Right lobe of liver (tissue), 6 donors: ENCODE results near the gene ANKRD63. TPM values are rescaled to one million over a fixed set of nuclear protein-coding genes. Genes with fewer than 3 reads are reported as not detected.

Experiments used
- ATAC-seq, 4 donors: fragments of 200-7000 bp; cut with Tn5 transposase; one replicate each; pipeline ENCODE4 v1.9.1; 2020; ENCODE audit warnings: mild to moderate bottlenecking in 4 of 4, moderate library complexity in 4 of 4
- DNase-seq, 3 donors: peaks; one replicate each; pipeline ENCODE4 v3.0.0-alpha.2; 2020
- H3K27ac ChIP-seq, 3 donors: fragments of 200-600 bp; one replicate each; pipeline ENCODE4 v1.8.0; 2022
- H3K27me3 ChIP-seq, 2 donors: fragments of 200-600 bp; one replicate each; pipeline ENCODE4 v1.8.0; 2022
- H3K36me3 ChIP-seq, 4 donors: fragments of 200-600 bp; sonication (generic) in 1 of 4; one replicate each; pipeline versions ENCODE4 v1.5.1 to v1.8.0; 2017 to 2022; ENCODE audit warnings: control low read depth in 1 of 4
- H3K4me1 ChIP-seq, 4 donors: fragments of 200-600 bp; sonication (generic) in 1 of 4; one replicate each; pipeline versions ENCODE4 v1.5.1 to v1.8.0; 2017 to 2022; ENCODE audit warnings: control low read depth in 1 of 4
- H3K4me3 ChIP-seq, 3 donors: fragments of 200-600 bp; one replicate each; pipeline ENCODE4 v1.8.0; 2022
- H3K9me3 ChIP-seq, 4 donors: fragments of 200-600 bp; sonication (generic) in 1 of 4; one replicate each; pipeline versions ENCODE4 v1.5.1 to v1.8.0; 2017 to 2022; ENCODE audit warnings: control low read depth in 1 of 4
- CTCF ChIP-seq, 4 donors: fragments of 200-600 bp in 3 of 4; fragments of 450-650 bp in 1 of 4; IDR thresholded peaks; one replicate each; pipeline versions ENCODE4 v1.5.1 to v1.8.0; 2016 to 2022; ENCODE audit warnings: antibody characterized with exemption in 4 of 4, mild to moderate bottlenecking in 2 of 4
- POLR2A ChIP-seq: fragments of 450-650 bp; IDR thresholded peaks from one replicate; pipeline ENCODE4 v1.6.1; 2017; ENCODE audit warnings: antibody characterized with exemption, mild to moderate bottlenecking
- WGBS: methylation state at CpG from one replicate; pipeline ENCODE4 v1.1.6; 2018; ENCODE audit warnings: low coverage, low lambda C conversion rate; ENCODE audit not compliant: insufficient coverage; ENCODE audit errors: missing lambda C conversion rate; 5-methylcytosine and 5-hydroxymethylcytosine counted together
- intact Hi-C, 2 donors: fragments of 100-400 bp; cut with DNase I; formaldehyde crosslinking; loops; one replicate each; pipeline versions ENCODE4 v1.11.2 to v1.14.1; 2022
- total RNA-seq, 6 experiments: library from RNA; depleted of rRNA in 2 of 6; stranded (reverse); fragments of >200 nt in 2 of 6; fragmentation: NEBNext Ultra II Directional in 3 of 6; extraction: Animal tissue kit (Norgen Biotek cat#: 25700) in 3 of 6; gene quantifications; one replicate each; pipeline versions ENCODE4 v1.1.0 to v1.2.4, GENCODE V29; 2016 to 2023
- donor health status: DM: no; HTN: yes; CAD: no.
- donor health status: DM: no; HTN: no; CAD: no.
- donor health status: DM: no; HTN: no; CAD: no.
- donor health status: DM: no; HTN: yes; CAD: no.
- donor health status: DM: no; HTN: yes; CAD: no.

Gene ANKRD63
- total RNA-seq, 6 experiments from 2014 or later: 0.24 TPM; not detected in 5

GRCh38 chr15:40302288-40302886 lies 19.5 kb upstream of the ANKRD63 start:
- peak in 1 of 3 donors; percentile 29 for DNase-seq
- H3K4me1 ChIP-seq: no peaks in the 10 kb centered on the region
- no peak overlapping the region for H3K4me3 ChIP-seq
- WGBS: 67% methylated on average over 3 of the region's 19 CpGs
- no peak for ATAC-seq
- intact Hi-C loops: no loop called here
- no peaks in the 10 kb centered on the region for H3K9me3 ChIP-seq
- H3K36me3 ChIP-seq: no peaks in the 10 kb centered on the region
- H3K27me3 ChIP-seq: no peaks in the 10 kb centered on the region
- no peak overlapping the region for H3K27ac ChIP-seq
- no peak for TF ChIP-seq CTCF (IDR thresholded peaks at IDR 0.05)
- TF ChIP-seq POLR2A: no peak

- peak in 1 of 3 donors; percentile 51 for DNase-seq
- intact Hi-C loops: no loop called here
- no peaks in the 10 kb centered on the region for H3K9me3 ChIP-seq
- no peak overlapping the region for H3K4me3 ChIP-seq
- 51% methylated on average over 9 of the region's 12 CpGs for WGBS
- no peaks in the 10 kb centered on the region for H3K27me3 ChIP-seq
- H3K36me3 ChIP-seq: no peaks in the 10 kb centered on the region
- H3K27ac ChIP-seq: no peak overlapping the region
- peak; percentile 12 to 53 (median 30) for ATAC-seq
- TF ChIP-seq POLR2A (no peak), CTCF (IDR thresholded peaks at IDR 0.05) (no peak)
- no peaks in the 10 kb centered on the region for H3K4me1 ChIP-seq
Observed at GRCh38 chr15:40301467-40302179, 18.8 kb upstream of the ANKRD63 start.

GRCh38 chr15:40300771-40301170 lies 17.9 kb upstream of the ANKRD63 start:
- DNase-seq: no peak
- H3K27ac ChIP-seq: no peak overlapping the region
- no peak for ATAC-seq
- intact Hi-C loops: no loop called here
- H3K9me3 ChIP-seq: no peaks in the 10 kb centered on the region
- no peaks in the 10 kb centered on the region for H3K36me3 ChIP-seq
- no CpG with 5 or more reads among the region's 2 CpGs for WGBS
- H3K4me1 ChIP-seq: no peaks in the 10 kb centered on the region
- H3K27me3 ChIP-seq: no peaks in the 10 kb centered on the region
- no peak overlapping the region for H3K4me3 ChIP-seq
- TF ChIP-seq POLR2A: no peak
- no peak for TF ChIP-seq CTCF (IDR thresholded peaks at IDR 0.05)

- no peak overlapping the region for H3K27ac ChIP-seq
- intact Hi-C loops: no loop called here
- TF ChIP-seq CTCF (IDR thresholded peaks at IDR 0.05) (no peak), POLR2A (no peak)
Observed at GRCh38 chr15:40300367-40300766, 17.5 kb upstream of the ANKRD63 start.

More at GRCh38 chr15:40300367-40300766, 17.5 kb upstream of the ANKRD63 start:
- no peaks in the 10 kb centered on the region for H3K9me3 ChIP-seq
- no peaks in the 10 kb centered on the region for H3K27me3 ChIP-seq
- H3K36me3 ChIP-seq: no peaks in the 10 kb centered on the region
- no peaks in the 10 kb centered on the region for H3K4me1 ChIP-seq
- ATAC-seq (no peak), DNase-seq (no peak)
- H3K4me3 ChIP-seq: no peak overlapping the region
- WGBS: 93% methylated on average over 2 of the region's 2 CpGs
